HG02885 (cell line): ENCODE results near the gene LUZP1.

ENCODE experiments used
- ATAC-seq: cut with Tn5 transposase; IDR thresholded peaks from one replicate; pipeline ENCODE4 v1.9.1; 2021; ENCODE audit warnings: mild to moderate bottlenecking; ENCODE audit not compliant: unreplicated experiment, poor library complexity

Gene LUZP1

GRCh38 chr1:23037081-23037740 lies 131.4 kb downstream of the LUZP1 start:
- no peak for ATAC-seq

DNA sequence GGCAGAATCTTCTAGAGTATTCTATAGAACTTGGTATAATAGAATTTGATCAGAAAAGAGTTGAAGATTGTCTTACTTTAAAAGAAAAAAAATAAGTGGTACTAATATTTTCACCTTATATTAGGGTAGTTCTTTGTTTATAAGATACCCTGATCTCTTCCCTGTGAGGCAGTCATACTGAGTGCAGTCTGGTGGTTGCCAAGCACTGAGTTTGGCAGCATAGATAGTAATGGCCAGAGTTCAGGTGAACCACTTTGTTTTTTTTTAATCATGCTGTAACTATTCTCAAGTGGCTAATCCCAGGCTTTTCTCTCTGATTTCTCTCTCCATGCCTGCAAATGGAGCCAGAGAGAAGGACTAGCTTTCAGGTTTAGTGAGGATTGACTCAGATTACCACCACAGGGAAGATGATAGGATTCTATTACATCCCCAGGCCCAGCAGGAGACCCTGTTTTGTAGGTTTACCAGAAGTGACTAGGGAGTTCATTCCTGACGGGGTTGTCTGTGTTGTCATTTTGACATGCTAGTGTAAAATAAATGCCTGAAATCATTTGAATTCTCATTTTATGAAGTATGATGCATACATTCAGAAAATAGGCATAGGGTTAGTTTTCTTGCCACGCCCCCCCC lies 132.7 kb downstream of the LUZP1 start:
- no peak for ATAC-seq
